Calu3 (cell line): ENCODE measurements around the gene CLASP2. TPM values are rescaled to one million over a fixed set of nuclear protein-coding genes. Genes with fewer than 3 reads are reported as not detected.
"Not testable (repeated sequence)": the region's sequence is repeated elsewhere in the genome, so short reads cannot be mapped to it uniquely, and the experiment has no call there.

Source experiments
- BruUV-seq: library from RNA; stranded (reverse); fragments of 400-500 nt; replicated peaks from 2 replicates; lab custom pipeline; 2021; lab: Mats Ljungman, UMichigan
- CTCF ChIA-PET: fragments of 300-600 bp; sonication (Branson Sonifier 250); formaldehyde crosslinking; loops from one replicate; lab custom pipeline; 2022; ENCODE audit warnings: antibody characterized with exemption; lab: Charles Lee
- DNase-seq: peaks from one replicate; pipeline ENCODE4 v3.0.0; 2022
- H3K27ac Mint-ChIP-seq: one replicate; pipeline ENCODE4 v1.8.0; 2022; ENCODE audit warnings: mixed read lengths; ENCODE audit not compliant: unreplicated experiment
- H3K27me3 Mint-ChIP-seq: one replicate; pipeline ENCODE4 v1.8.0; 2022; ENCODE audit warnings: mixed read lengths; ENCODE audit not compliant: unreplicated experiment
- H3K36me3 Mint-ChIP-seq: one replicate; pipeline ENCODE4 v1.8.0; 2022; ENCODE audit warnings: mild to moderate bottlenecking, moderate library complexity, mixed read lengths; ENCODE audit not compliant: insufficient read depth, unreplicated experiment
- H3K4me1 Mint-ChIP-seq: one replicate; pipeline ENCODE4 v1.8.0; 2022; ENCODE audit warnings: mild to moderate bottlenecking, low read depth, mixed read lengths; ENCODE audit not compliant: unreplicated experiment
- H3K4me3 Mint-ChIP-seq: one replicate; pipeline ENCODE4 v1.8.0; 2022; ENCODE audit warnings: mild to moderate bottlenecking, low read depth, moderate library complexity, mixed read lengths; ENCODE audit not compliant: unreplicated experiment
- H3K9me3 Mint-ChIP-seq: one replicate; pipeline ENCODE4 v1.8.0; 2022; ENCODE audit warnings: low read depth, mixed read lengths; ENCODE audit not compliant: unreplicated experiment
- CTCF ChIP-seq: fragments of 200-600 bp; IDR thresholded peaks from one replicate; pipeline ENCODE4 v1.8.0; 2022; ENCODE audit warnings: antibody characterized with exemption; ENCODE audit not compliant: unreplicated experiment
- intact Hi-C: fragments of 100-400 bp; cut with micrococcal nuclease; formaldehyde crosslinking; loops from one replicate; pipeline ENCODE4 v1.10.0; 2022; ENCODE audit not compliant: unreplicated experiment
- total RNA-seq: library from RNA; stranded (reverse); gene quantifications from 2 replicates; pipeline ENCODE4 v1.2.3, GENCODE V29; 2022

The CLASP2 gene
- total RNA-seq, 1 experiment from 2014 or later, result 56.4 TPM

GRCh38 chr3:33682770-33683169, 35.3 kb downstream of the CLASP2 start:
- Mint-ChIP-seq H3K27ac (no peak overlapping the region), H3K36me3 (peaks cover 6% of the 10 kb centered on the region), H3K4me3 (no peak overlapping the region), H3K4me1 (no peaks in the 10 kb centered on the region), H3K27me3 (no peaks in the 10 kb centered on the region), H3K9me3 (no peaks in the 10 kb centered on the region)
- no peak for TF ChIP-seq CTCF
- CTCF ChIA-PET, result no interaction called here
- no peak for DNase-seq
- intact Hi-C loops, result no loop called here
- no TSS peak for BruUV-seq

GRCh38 chr3:33681667-33682066, 36.4 kb downstream of the CLASP2 start:
- no TSS peak for BruUV-seq
- no peak for DNase-seq
- CTCF ChIA-PET, result no interaction called here
- H3K4me3 Mint-ChIP-seq, result no peak overlapping the region
- no peak for TF ChIP-seq CTCF
- H3K9me3 Mint-ChIP-seq, result no peaks in the 10 kb centered on the region
- peaks cover 6% of the 10 kb centered on the region for H3K36me3 Mint-ChIP-seq
- intact Hi-C loops, result no loop called here
- H3K27ac Mint-ChIP-seq, result no peak overlapping the region
- no peaks in the 10 kb centered on the region for H3K4me1 Mint-ChIP-seq
- no peaks in the 10 kb centered on the region for H3K27me3 Mint-ChIP-seq

- BruUV-seq, result no TSS peak
- intact Hi-C loops, result no loop called here
- TF ChIP-seq CTCF, result no peak
- Mint-ChIP-seq H3K27me3 (no peaks in the 10 kb centered on the region), H3K9me3 (no peaks in the 10 kb centered on the region), H3K4me3 (no peak overlapping the region), H3K27ac (no peak overlapping the region), H3K4me1 (no peaks in the 10 kb centered on the region), H3K36me3 (peaks cover under 1% of the 10 kb centered on the region)
- no peak for DNase-seq
- CTCF ChIA-PET, result interaction anchor here (0.6 kb wide), 1 partner anchor 531 kb away, joined by 6 read pairs; no protein-coding TSS in a partner anchor
Observed at GRCh38 chr3:33678073-33678472, 40.0 kb downstream of the CLASP2 start.

GRCh38 chr3:33673436-33673835, 44.6 kb downstream of the CLASP2 start:
- BruUV-seq, CTCF ChIA-PET, intact Hi-C loops, DNase-seq, H3K9me3 Mint-ChIP-seq, H3K27ac Mint-ChIP-seq, H3K27me3 Mint-ChIP-seq, H3K4me1 Mint-ChIP-seq, H3K4me3 Mint-ChIP-seq, H3K36me3 Mint-ChIP-seq: not testable (repeated sequence)

- no peak for DNase-seq
- BruUV-seq, result no TSS peak
- Mint-ChIP-seq H3K9me3 (peaks cover 3% of the 10 kb centered on the region), H3K36me3 (no peaks in the 10 kb centered on the region), H3K4me3 (no peak overlapping the region), H3K4me1 (peaks cover 12% of the 10 kb centered on the region), H3K27ac (no peak overlapping the region), H3K27me3 (no peaks in the 10 kb centered on the region)
- intact Hi-C loops, result no loop called here
- CTCF ChIA-PET, result no interaction called here
- no peak for TF ChIP-seq CTCF
Observed at GRCh38 chr3:33668618-33669017, 49.4 kb downstream of the CLASP2 start.
